Mesenchymal stem cell (in vitro differentiated cells and primary cell): ENCODE data around the gene SCN4B.

Experiments
- DNase-seq: peaks from one replicate; pipeline ENCODE4 v3.0.0-alpha.2; 2013
- H2AFZ ChIP-seq: one replicate; pipeline ENCODE4 v1.6.1; 2013; ENCODE audit warnings: low read depth, mild to moderate bottlenecking, control low read depth, inconsistent platforms, low read length, moderate library complexity
- H2AK5ac ChIP-seq: 2 replicates; pipeline ENCODE4 v1.6.1; 2013; ENCODE audit warnings: low read length, moderate library complexity, mild to moderate bottlenecking, inconsistent platforms; ENCODE audit not compliant: severe bottlenecking
- H2BK120ac ChIP-seq: one replicate; pipeline ENCODE4 v1.6.1; 2013; ENCODE audit warnings: low read depth, mild to moderate bottlenecking, inconsistent platforms, low read length, moderate library complexity
- H2BK12ac ChIP-seq, 2 experiments: one replicate each; pipeline ENCODE4 v1.6.1; 2013; ENCODE audit warnings: inconsistent platforms in 2 of 2, low read length in 2 of 2, mild to moderate bottlenecking in 2 of 2, moderate library complexity in 2 of 2, control low read depth in 1 of 2
- H2BK15ac ChIP-seq: one replicate; pipeline ENCODE4 v1.6.1; 2013; ENCODE audit warnings: mild to moderate bottlenecking, low read depth, inconsistent platforms; ENCODE audit not compliant: poor library complexity, severe bottlenecking
- H2BK5ac ChIP-seq: 2 replicates; pipeline ENCODE4 v1.6.1; 2013; ENCODE audit warnings: low read depth, mild to moderate bottlenecking, low read length, control low read depth, inconsistent platforms; ENCODE audit not compliant: poor library complexity, severe bottlenecking
- H3K14ac ChIP-seq, 2 experiments: one replicate each; pipeline ENCODE4 v1.6.1; 2013; ENCODE audit warnings: inconsistent platforms in 2 of 2, low read length in 2 of 2, control low read depth in 1 of 2, mild to moderate bottlenecking in 1 of 2, moderate library complexity in 1 of 2
- H3K18ac ChIP-seq, 2 experiments: one replicate each; pipeline ENCODE4 v1.6.1; 2013; ENCODE audit warnings: inconsistent platforms in 2 of 2, low read length in 2 of 2, control low read depth in 1 of 2, low read depth in 1 of 2, mild to moderate bottlenecking in 1 of 2
- H3K23ac ChIP-seq, 2 experiments: one replicate each; pipeline ENCODE4 v1.6.1; 2013; ENCODE audit warnings: inconsistent platforms in 2 of 2, low read length in 2 of 2, mild to moderate bottlenecking in 2 of 2, moderate library complexity in 2 of 2, control low read depth in 1 of 2
- H3K27ac ChIP-seq: 2 replicates; pipeline ENCODE4 v1.5.1; 2013; ENCODE audit warnings: mild to moderate bottlenecking, moderate library complexity, low read length, control low read depth, inconsistent platforms; ENCODE audit not compliant: poor library complexity, severe bottlenecking
- H3K27me3 ChIP-seq, 2 experiments: 2 replicates each; pipeline versions ENCODE4 v1.6.1 to v1.7.0; 2013; ENCODE audit warnings: low read length in 2 of 2, mild to moderate bottlenecking in 2 of 2, moderate library complexity in 2 of 2, control low read depth in 1 of 2, inconsistent platforms in 1 of 2; ENCODE audit not compliant: control insufficient read depth in 1 of 2, insufficient read depth in 1 of 2
- H3K36me3 ChIP-seq, 2 experiments: 2 replicates each; pipeline versions ENCODE4 v1.6.1 to v1.7.0; 2013; ENCODE audit warnings: low read length in 2 of 2, control low read depth in 1 of 2, inconsistent platforms in 1 of 2, low read depth in 1 of 2, mild to moderate bottlenecking in 1 of 2; ENCODE audit not compliant: insufficient read depth in 2 of 2, control insufficient read depth in 1 of 2
- H3K4ac ChIP-seq, 2 experiments: one replicate each; pipeline ENCODE4 v1.6.1; 2013; ENCODE audit warnings: inconsistent platforms in 2 of 2, low read length in 2 of 2, mild to moderate bottlenecking in 2 of 2, moderate library complexity in 2 of 2, control low read depth in 1 of 2, low read depth in 1 of 2
- H3K4me1 ChIP-seq: 2 replicates; pipeline ENCODE4 v1.6.1; 2013; ENCODE audit warnings: low read depth, low read length, control low read depth; ENCODE audit not compliant: control insufficient read depth, insufficient read depth
- H3K4me2 ChIP-seq: 2 replicates; pipeline ENCODE4 v1.6.1; 2013; ENCODE audit warnings: low read length, mild to moderate bottlenecking, inconsistent platforms; ENCODE audit not compliant: poor library complexity, severe bottlenecking
- H3K4me3 ChIP-seq, 2 experiments: 2 replicates each; pipeline versions ENCODE4 v1.5.1 to v1.7.0; 2013; ENCODE audit warnings: low read length in 2 of 2, mild to moderate bottlenecking in 2 of 2, control low read depth in 1 of 2, low read depth in 1 of 2; ENCODE audit not compliant: insufficient read depth in 1 of 2
- H3K79me1 ChIP-seq: replicated peaks from 2 replicates; pipeline ENCODE4 v1.6.1; 2013; ENCODE audit warnings: mild to moderate bottlenecking, control low read depth, low read length, inconsistent platforms; ENCODE audit not compliant: poor library complexity, severe bottlenecking
- H3K9ac ChIP-seq: 2 replicates; pipeline ENCODE4 v1.7.0; 2013; ENCODE audit warnings: mild to moderate bottlenecking, low read length, moderate library complexity
- H3K9me3 ChIP-seq: 2 replicates; pipeline ENCODE4 v1.7.0; 2013; ENCODE audit warnings: mild to moderate bottlenecking, low read length; ENCODE audit not compliant: control insufficient read depth
- H4K8ac ChIP-seq: one replicate; pipeline ENCODE4 v1.6.1; 2013; ENCODE audit warnings: inconsistent platforms, mild to moderate bottlenecking, low read length, moderate library complexity
- H4K91ac ChIP-seq: one replicate; pipeline ENCODE4 v1.6.1; 2013; ENCODE audit warnings: mild to moderate bottlenecking, low read length, inconsistent platforms
- WGBS: methylation state at CpG from one replicate; pipeline ENCODE4 v1.1.7; 2013; ENCODE audit warnings: mixed read lengths; 5-methylcytosine and 5-hydroxymethylcytosine counted together

Gene SCN4B

GRCh38 chr11:118098996-118099837 is 53.4 kb downstream of the SCN4B start:
- Histone ChIP-seq H3K4me2 (no peak overlapping the region), H2BK120ac (no peak overlapping the region), H2BK15ac (no peak overlapping the region), H3K4me1 (no peaks in the 10 kb centered on the region), H2AK5ac (no peak overlapping the region), H3K27me3 (peaks cover 41 to 63% of the 10 kb centered on the region in 2 experiments), H3K36me3 (no peaks in the 10 kb centered on the region), H3K23ac (no peak overlapping the region), H4K91ac (no peak overlapping the region), H3K79me1 (no peaks in the 10 kb centered on the region), H4K8ac (no peak overlapping the region), H3K4ac (no peak overlapping the region), H2BK5ac (no peak overlapping the region), H3K9ac (no peak overlapping the region), H3K14ac (no peak overlapping the region), H2AFZ (no peak overlapping the region), H3K27ac (no peak overlapping the region), H2BK12ac (no peak overlapping the region), H3K4me3 (no peak overlapping the region), H3K18ac (no peak overlapping the region), H3K9me3 (no peaks in the 10 kb centered on the region)
- DNase-seq: no peak
- 50% methylated on average over 11 of the region's 11 CpGs for WGBS

GRCh38 chr11:118095967-118096367 is 56.7 kb downstream of the SCN4B start:
- H3K9ac ChIP-seq: no peak overlapping the region
- H3K23ac ChIP-seq: no peak overlapping the region
- H2AFZ ChIP-seq: no peak overlapping the region
- H3K4ac ChIP-seq: no peak overlapping the region
- H3K4me1 ChIP-seq: no peaks in the 10 kb centered on the region
- no peak overlapping the region for H2BK15ac ChIP-seq
- H3K18ac ChIP-seq: no peak overlapping the region
- H3K4me3 ChIP-seq: no peak overlapping the region
- no peaks in the 10 kb centered on the region for H3K36me3 ChIP-seq
- no peak overlapping the region for H4K8ac ChIP-seq
- H4K91ac ChIP-seq: no peak overlapping the region
- DNase-seq: no peak
- no peak overlapping the region for H3K27ac ChIP-seq
- no peak overlapping the region for H3K4me2 ChIP-seq
- WGBS: 56% methylated on average over 1 of the region's 1 CpG
- H3K79me1 ChIP-seq: no peaks in the 10 kb centered on the region
- peaks cover 7% of the 10 kb centered on the region for H3K9me3 ChIP-seq
- no peak overlapping the region for H2BK120ac ChIP-seq
- no peak overlapping the region for H3K14ac ChIP-seq
- no peak overlapping the region for H2AK5ac ChIP-seq
- no peak overlapping the region for H2BK12ac ChIP-seq
- no peak overlapping the region for H2BK5ac ChIP-seq
- peaks cover 38 to 56% of the 10 kb centered on the region in 2 experiments for H3K27me3 ChIP-seq

GRCh38 chr11:118095493-118095892 is 57.1 kb downstream of the SCN4B start:
- Histone ChIP-seq H3K4me3 (no peak overlapping the region), H3K9me3 (peaks cover 10% of the 10 kb centered on the region), H2AK5ac (no peak overlapping the region), H3K4ac (no peak overlapping the region), H2BK5ac (no peak overlapping the region), H3K27ac (no peak overlapping the region), H3K27me3 (peaks cover 36 to 57% of the 10 kb centered on the region in 2 experiments), H4K8ac (no peak overlapping the region), H2BK15ac (no peak overlapping the region), H3K79me1 (no peaks in the 10 kb centered on the region), H3K4me1 (no peaks in the 10 kb centered on the region), H3K23ac (no peak overlapping the region), H3K18ac (no peak overlapping the region), H4K91ac (no peak overlapping the region), H3K36me3 (no peaks in the 10 kb centered on the region), H2BK12ac (no peak overlapping the region), H2AFZ (no peak overlapping the region), H3K9ac (no peak overlapping the region), H3K14ac (no peak overlapping the region), H2BK120ac (no peak overlapping the region), H3K4me2 (no peak overlapping the region)
- 45% methylated on average over 4 of the region's 4 CpGs for WGBS
- no peak for DNase-seq

- Histone ChIP-seq H3K9me3 (peaks cover 25% of the 10 kb centered on the region), H2BK15ac (no peak overlapping the region), H4K8ac (no peak overlapping the region), H3K4me3 (no peak overlapping the region), H3K14ac (no peak overlapping the region), H3K4me1 (no peaks in the 10 kb centered on the region), H4K91ac (no peak overlapping the region), H2BK12ac (no peak overlapping the region), H3K9ac (no peak overlapping the region), H2AFZ (no peak overlapping the region), H2BK5ac (no peak overlapping the region), H2BK120ac (no peak overlapping the region), H3K27ac (no peak overlapping the region), H2AK5ac (no peak overlapping the region), H3K27me3 (peaks cover 25 to 37% of the 10 kb centered on the region in 2 experiments), H3K23ac (no peak overlapping the region), H3K79me1 (no peaks in the 10 kb centered on the region), H3K4me2 (no peak overlapping the region), H3K36me3 (no peaks in the 10 kb centered on the region), H3K4ac (no peak overlapping the region), H3K18ac (no peak overlapping the region)
- WGBS: 72% methylated on average over 8 of the region's 8 CpGs
- DNase-seq: no peak
These were observed 59.6 kb downstream of the SCN4B start for GRCh38 chr11:118092907-118093571.
